ENCODE results near the gene IVNS1ABP.
"Not testable (repeated sequence)": the region's sequence is repeated elsewhere in the genome, so short reads cannot be mapped to it uniquely, and the experiment has no call there.

Gene IVNS1ABP

DNA sequence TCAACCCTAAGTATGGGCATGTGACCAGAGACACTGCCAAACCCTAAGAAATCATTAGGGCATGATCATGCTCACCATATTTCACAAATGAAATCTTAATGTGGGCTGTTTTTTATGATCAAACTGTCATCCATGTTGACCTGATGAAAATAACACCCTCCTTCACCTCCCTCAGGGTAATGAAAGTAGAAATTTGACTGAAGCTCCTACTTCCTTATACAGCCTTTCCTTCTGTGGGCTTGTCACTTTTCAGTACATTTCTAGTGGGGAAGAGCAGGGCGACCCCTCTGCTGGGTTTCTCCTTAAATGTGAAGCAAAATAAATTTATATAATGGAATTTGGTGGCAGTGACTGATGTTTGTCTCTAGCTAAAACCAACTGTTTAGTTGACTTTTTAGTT lies 25.9 kb downstream of the IVNS1ABP start:
- DNase-seq, result no peak

DNA sequence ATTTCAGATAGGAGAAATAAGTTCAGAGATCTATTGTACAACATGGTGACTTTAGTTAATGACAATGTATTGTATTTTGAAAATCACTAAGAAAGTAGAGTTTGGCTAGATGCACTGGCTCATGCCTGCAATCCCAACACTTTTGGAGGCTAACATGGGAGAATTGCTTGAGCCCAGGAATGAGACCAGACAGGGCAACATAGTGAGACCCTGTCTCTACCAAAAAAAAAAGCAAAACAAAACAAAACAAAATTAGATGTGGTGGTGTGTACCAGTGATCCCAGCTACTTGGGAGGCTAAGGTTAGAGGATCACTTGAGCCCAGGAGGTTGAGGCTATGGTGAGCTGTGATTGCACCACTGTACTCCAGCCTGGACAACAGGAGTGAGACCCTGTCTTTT lies 27.2 kb downstream of the IVNS1ABP start:
- DNase-seq, result no peak

DNA sequence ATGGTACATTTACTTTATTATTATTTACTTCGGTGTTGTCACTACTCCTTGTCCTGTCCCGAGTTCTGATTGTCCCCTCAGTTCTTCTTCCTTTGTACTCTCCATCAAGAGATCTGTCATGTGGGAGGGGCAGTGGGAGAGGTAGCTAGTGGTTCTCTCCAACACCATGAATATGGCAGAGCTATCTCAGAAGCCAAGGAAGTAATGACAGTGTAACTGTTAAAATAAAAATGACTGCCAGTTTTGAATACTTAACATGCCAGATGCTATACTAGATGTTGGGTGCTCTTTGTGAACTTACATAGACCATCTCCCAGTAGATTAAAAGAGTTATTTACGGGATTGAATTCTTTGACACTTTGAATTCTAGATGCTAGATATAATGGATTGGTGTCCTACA lies 28.6 kb downstream of the IVNS1ABP start:
- DNase-seq, result no peak

DNA sequence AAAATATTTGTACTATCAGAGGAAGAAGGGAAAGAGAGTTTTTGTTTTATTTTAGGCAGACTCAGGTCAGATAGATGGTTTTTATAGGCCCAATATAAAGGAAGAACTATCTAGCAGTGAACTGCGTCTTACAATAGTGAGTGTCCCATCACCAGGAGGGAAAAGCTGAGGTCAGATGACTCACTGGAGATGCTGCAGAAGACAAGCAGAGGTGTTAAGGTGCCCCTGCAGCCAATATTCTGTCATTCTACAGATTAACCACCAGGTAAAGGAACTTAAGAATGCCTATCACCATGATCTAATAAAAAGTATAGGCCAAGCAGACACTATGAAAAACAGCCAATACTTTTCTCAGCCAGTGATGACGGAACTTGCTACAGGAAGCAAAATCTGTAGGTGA lies 29.6 kb downstream of the IVNS1ABP start:
- DNase-seq, result no peak

DNA sequence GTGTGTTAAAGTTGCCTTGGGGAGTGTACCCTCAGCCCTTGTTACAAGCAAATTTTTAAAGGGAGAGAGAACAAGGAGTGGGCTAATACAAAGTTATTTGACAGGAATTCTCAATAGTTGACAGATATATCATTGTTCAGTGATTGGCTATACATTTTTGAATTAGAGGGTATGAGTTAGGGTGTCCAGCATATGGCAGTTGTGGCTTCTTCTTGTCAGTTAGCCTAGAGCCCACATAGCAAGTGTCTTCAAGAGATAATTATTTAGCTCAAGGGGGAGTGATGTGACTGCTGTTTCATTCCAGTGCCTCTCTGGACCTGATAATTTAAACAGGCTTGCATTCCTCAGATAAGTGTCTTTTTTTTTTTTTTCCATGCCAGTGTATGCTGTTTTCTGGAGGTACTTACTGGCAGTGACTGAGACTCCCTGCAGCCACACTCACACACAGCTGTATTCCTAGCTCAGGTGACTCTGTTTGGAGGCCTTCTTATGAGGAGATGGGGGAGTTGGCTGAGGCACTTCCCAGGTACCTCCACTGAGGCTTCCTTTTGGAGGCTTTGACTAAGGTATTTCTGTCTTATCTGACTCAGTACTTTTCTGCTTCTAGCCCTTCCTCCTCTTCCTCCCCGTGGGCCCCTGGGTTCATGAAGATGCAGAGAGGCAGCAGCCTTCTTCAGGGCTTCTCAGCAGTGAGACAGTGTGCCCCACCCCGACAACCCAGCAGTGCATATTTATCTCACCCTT lies 32.3 kb downstream of the IVNS1ABP start:
- no peak for DNase-seq

DNA sequence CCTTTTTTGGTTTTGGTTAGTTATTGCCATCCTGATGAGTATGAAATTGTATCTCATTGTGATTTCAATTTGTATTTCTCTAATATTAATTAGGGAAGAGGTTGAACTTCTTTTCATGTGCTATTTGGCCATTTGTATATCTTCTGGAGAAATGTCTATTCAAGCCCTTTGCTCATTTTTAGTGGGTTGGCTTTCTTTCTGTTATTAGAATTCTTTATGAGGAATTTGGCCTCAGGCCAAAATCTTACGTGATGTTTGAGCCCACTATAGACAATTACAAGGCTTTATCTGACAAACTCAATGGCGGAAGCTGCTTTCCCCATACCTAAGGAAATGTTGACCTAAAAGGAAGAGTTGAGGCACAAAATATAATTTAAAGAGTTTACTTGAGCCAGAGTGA lies 32.9 kb downstream of the IVNS1ABP start:
- DNase-seq, result no peak

- DNase-seq, result no peak
Observed at GRCh38 chr1:185281245-185281644, 35.8 kb downstream of the IVNS1ABP start.

- no peak for DNase-seq
Observed at GRCh38 chr1:185280589-185280988, 36.5 kb downstream of the IVNS1ABP start.

DNA sequence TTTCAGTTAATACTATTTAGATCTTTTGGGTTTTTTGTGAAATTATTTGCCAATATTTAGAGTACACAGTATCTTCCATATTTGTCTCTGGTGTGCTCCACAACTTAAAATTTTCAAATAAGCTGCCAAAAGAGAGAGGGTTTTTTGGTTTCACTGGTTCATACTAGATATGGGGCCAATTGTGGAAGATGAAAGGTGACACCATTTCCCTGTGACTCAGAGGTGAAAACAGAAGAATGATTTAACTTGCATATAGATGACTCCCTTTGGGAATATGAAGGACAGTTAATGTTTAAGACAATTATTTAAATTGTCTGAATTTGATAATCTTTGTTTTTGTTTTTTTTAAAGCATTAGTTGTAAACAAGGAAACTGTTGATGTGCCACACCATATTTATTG lies 37.5 kb downstream of the IVNS1ABP start:
- no peak for DNase-seq

- DNase-seq, result no peak
Observed at GRCh38 chr1:185271921-185272320, 45.1 kb downstream of the IVNS1ABP start.

DNA sequence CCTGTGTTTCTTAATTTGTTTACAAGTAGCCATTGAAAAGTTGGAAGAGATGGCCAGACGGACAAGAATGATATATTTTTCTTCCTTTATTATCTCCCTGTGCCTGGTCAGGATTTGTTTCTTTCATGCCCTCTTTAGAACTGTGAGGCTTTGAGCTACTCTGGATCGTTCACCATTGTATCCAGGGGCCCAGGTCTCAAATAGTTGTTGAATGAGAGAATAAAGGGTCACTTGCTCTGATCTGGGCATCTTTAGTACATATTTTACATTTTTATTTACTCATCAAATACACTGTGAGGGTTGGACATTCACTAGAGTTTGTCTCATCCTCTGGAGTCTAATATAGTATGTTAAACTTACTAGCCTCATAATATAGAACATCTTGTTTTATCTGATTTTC lies 48.7 kb downstream of the IVNS1ABP start:
- no peak for DNase-seq

- no peak for DNase-seq
Observed at GRCh38 chr1:185267701-185268100, 49.3 kb downstream of the IVNS1ABP start.

GRCh38 chr1:185267301-185267700 lies 49.7 kb downstream of the IVNS1ABP start:
- DNase-seq, result no peak

- DNase-seq, result no peak
Observed at GRCh38 chr1:185265314-185265713, 51.7 kb downstream of the IVNS1ABP start.

DNA sequence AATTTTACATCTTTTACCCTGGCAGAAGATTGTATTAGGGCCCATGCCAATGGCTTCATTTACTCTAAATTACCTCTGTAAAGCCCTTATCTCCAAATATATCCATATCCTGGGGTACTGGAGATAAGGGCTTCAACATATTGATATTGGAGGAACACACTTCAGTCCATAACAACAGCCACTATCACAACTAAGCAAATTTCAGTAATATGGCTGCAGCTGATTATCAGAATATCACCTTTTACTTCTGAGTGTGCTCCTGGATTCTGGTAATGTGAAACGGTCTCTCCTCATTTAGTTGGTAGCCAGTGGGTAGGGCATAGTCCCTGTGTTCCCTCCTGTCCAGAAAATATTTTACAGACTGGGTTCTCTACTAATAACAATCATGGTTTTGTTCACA lies 53.3 kb downstream of the IVNS1ABP start:
- DNase-seq, result no peak

GRCh38 chr1:185263292-185263691 lies 53.8 kb downstream of the IVNS1ABP start:
- no peak for DNase-seq

DNA sequence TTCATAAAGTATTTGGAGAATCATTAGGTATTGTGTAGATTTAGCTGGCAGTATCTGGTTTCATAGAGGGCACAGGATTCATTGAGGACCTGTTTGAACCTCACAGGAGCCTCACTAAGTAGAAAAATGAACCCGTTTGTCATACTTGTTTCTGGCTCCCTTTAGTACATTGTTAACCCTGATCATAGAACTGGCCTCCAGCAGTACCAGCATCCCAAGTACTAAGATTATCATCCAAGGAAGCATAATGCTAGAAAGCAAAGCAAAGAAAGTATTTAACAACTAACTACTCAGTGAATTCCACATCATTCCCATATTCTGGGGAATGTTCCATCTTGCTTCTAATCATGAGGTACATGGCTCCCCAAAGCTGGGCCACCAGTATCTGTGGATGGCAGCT lies 54.9 kb downstream of the IVNS1ABP start:
- no peak for DNase-seq

DNA sequence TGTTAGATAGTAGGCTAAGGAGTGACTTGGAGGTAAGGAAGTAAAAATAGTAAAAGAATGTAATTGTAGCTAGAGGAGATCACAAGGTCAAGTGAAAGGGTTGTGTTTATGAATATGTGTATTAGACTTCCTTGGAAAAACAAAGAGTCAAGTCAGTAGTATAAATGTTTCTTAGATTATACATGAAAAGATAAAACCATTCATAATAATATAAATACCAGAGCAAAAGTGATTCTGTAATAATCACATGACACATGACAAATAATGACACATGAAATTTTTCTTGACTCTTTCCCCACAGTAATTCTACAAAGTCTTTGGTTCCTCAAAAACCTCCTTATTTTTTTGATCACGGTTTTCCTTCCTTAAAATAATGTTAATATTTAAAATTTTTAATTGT lies 56.4 kb downstream of the IVNS1ABP start:
- no peak for DNase-seq

DNA sequence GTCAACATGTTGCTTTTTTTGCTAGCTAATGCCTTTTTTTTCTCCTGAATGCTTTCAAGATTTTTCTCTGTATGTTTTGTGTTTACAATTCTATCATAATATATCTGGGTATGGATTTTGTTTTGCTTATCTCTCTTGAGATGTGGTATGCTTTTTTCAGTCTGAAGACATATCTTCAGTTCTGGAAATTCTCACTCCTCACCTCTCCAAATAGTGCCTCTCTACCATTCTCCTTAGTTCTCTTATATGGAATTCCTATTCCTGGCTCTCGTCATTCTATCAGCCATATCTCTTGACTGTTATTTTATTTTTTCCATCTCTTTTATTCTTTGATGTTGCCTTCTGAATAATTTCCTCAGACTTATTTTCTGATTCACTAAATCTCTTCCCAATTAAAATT lies 58.4 kb downstream of the IVNS1ABP start:
- DNase-seq, result no peak

DNA sequence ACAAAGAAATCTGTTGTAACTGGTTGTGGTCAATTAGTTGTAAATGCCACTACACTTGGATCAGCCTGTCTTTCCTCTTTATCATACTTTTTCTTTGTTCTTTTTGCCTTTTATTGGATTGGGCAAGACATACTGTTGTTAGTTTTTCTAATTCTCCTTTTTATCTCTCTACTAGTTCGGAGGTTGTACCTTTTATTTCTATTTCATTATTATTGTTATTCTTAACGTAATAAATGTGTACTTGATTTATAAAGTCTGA lies 59.2 kb downstream of the IVNS1ABP start:
- no peak for DNase-seq

- DNase-seq, result not testable (repeated sequence)
Observed at GRCh38 chr1:185257116-185257949, 59.7 kb downstream of the IVNS1ABP start.

GRCh38 chr1:185255595-185255994 lies 61.4 kb downstream of the IVNS1ABP start:
- DNase-seq, result not testable (repeated sequence)

GRCh38 chr1:185252404-185252803 lies 64.6 kb downstream of the IVNS1ABP start:
- not testable (repeated sequence) for DNase-seq

DNA sequence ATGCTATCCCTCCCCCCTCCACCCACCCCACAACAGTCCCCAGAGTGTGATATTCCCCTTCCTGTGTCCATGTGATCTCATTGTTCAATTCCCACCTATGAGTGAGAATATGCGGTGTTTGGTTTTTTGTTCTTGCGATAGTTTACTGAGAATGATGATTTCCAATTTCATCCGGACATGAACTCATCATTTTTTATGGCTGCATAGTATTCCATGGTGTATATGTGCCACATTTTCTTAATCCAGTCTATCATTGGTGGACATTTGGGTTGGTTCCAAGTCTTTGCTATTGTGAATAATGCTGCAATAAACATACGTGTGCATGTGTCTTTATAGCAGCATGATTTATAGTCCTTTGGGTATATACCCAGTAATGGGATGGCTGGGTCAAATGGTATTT lies 65.1 kb downstream of the IVNS1ABP start:
- DNase-seq, result not testable (repeated sequence)

DNA sequence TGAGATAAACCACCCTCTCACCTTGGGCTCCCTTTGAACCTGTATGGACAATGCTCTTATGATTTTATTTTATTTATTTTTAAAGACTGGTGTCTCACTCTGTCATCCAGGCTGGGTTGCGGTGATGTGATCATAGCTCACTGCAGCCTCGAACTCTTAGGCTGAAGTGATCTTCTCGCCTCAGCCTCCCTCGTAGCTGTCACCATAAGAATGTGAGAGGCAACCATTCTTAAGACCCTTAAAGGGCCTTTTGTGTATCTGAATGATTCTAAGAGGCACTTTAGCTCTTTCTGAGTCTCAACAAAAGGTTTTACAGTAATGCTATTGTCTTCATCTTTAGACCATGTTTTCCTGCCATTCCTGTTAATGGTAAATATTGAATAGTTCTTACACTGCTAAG lies 67.0 kb downstream of the IVNS1ABP start:
- DNase-seq, result no peak
